GM18870 (cell line): Measurements from ENCODE around the gene BRD1.

Source experiments
- ATAC-seq: cut with Tn5 transposase; IDR thresholded peaks from one replicate; pipeline ENCODE4 v1.9.1; 2021; ENCODE audit warnings: moderate library complexity; ENCODE audit not compliant: unreplicated experiment

BRD1 gene

DNA sequence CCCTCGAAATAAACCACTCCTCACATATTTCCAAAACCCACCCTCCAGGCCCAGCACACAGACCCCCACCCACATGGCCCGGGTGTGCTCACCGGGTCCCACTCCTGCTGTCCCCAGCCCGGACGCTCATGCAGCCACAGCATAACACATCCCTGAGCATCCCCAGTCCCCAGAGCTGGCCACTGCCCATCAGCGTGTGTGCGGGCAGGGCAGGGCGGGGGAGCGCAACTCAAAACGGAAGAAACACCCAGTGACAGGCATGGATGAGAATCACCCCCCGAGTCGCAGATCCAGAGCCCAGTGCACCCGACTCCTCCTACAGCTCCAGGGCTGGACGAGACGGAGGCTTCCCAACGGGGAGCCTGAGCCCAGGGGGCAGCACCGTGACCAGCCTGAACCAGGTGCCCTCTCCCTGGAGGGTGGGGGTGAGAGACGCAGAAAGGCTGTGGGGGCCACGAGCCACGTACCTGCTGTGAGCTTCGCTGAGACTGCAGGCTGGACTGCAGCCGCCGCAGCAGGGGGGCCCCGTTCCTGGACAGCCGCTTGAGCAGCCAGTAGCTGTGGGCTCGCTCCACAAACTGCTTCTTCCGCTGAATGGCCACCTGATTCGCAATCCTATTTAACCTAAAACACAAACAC lies 23.8 kb downstream of the BRD1 start:
- ATAC-seq = no peak

DNA sequence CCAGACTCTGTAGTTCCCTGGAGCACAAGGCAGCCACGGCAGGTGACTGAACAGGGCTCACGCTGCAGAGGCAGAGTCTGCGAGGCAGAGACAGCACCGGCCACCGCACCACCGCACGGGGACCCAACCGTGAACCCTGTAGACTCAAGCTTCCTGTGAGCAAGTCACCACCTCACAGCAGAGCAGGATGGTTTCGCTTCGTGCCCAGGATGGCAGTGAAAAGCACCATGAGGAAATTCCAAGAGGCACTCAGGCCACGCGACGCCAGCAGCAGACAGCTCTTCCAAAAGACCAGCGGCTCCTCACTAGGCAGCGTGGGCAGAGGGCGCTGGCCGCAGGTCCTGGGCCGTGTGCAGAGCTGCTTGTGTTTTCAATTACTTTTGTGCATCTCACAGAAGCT lies 24.5 kb downstream of the BRD1 start:
- no peak for ATAC-seq

DNA sequence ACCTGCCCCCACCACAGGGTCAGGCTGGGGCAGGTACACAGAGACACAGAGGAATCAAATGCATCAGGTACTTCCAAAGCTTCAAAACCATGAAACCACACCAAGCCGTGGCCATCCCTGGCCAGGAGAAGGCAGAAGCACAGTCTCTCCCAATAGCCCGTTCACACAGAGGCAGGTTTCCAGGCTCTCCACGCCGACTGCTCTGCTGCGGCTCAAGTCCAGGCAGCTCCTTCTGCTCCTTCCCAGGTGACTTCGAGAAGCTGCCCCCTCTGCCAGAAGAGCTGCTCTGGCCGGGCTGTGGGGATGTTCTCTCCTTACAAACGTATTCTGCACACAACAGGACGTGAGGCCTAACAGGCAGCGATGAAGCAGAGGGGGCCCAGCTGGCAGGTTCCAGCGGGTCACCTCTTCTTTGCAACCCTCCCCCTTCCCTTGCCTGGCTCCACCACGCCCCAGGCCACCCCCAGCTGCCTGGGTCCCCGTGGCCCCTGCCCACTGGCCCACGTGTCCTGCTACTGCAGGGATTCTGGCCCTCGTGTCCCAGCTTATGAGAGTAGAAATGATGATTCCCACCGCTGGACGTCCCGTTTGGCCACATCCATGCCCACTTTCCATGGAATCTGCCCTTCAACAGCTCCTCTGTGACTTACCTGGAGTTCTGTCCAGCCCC lies 26.1 kb downstream of the BRD1 start:
- ATAC-seq = no peak

DNA sequence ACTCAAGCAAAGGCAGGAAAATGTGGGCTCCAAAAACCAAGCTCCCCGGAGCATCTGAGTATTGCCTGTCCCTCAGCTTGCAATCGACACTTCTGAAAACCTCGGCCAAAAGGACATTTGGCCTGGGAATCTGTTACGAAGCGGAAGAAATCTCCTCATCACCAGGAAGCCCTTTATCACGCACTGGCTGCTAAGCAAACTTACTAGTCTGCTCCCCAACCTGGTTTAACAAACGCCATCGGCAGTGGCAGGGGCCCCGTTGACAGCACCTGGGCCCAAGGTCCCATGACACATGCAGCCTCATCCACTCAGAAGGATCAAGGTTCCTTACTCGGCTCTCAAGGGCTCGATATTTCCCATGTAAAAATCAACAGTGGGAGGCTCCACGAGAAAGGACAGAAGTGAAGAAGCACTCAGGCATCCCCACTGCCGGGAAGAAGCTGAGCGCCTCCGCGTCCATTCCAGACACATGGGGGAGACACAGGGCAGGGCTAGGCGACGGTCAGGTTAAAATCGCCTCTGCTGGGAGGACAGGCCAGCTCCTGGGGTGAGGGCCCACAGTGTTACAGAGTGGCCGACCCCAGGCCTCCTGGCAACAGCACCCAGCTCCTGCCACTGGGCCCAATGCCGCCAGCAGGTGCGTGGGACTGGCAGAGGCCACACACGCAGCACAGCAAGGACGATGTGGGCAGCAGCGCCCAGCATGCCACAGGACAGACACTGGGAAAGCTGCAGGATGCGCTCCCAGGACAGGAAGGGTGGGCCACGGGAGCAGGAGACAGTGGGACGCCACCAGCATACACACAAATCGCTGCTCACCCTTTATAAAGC lies 27.1 kb downstream of the BRD1 start:
- ATAC-seq = no peak

DNA sequence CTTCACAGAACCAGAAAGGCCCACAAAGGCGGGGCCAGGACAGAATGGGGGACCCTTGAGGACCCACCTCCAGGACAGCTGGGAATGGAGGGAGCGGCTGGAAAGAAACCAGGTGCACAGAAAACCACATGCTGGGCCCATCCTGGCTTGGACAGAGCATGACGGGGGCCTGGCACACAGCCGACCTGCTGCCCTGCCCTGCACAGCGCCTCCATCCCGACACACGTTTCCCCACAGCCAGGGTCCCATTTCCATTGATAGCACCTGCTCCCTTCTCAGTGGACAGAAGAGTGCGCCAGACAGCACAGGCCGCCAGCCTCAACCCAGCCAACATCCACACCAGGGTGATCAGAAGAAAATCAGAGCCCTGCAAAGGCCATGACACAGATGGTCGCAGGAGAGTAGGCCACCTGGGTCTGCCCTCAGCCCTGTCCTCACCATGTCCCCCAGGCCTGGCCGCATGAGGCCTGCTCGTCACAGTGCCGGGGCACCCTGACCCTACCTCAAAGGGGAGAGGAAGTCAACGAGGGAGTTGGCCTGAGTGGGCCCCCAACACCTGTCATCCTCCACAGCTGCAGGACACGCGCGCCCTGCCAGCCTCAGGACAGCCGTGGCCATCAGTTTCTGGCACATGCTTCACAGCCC lies 28.1 kb downstream of the BRD1 start:
- ATAC-seq = no peak

DNA sequence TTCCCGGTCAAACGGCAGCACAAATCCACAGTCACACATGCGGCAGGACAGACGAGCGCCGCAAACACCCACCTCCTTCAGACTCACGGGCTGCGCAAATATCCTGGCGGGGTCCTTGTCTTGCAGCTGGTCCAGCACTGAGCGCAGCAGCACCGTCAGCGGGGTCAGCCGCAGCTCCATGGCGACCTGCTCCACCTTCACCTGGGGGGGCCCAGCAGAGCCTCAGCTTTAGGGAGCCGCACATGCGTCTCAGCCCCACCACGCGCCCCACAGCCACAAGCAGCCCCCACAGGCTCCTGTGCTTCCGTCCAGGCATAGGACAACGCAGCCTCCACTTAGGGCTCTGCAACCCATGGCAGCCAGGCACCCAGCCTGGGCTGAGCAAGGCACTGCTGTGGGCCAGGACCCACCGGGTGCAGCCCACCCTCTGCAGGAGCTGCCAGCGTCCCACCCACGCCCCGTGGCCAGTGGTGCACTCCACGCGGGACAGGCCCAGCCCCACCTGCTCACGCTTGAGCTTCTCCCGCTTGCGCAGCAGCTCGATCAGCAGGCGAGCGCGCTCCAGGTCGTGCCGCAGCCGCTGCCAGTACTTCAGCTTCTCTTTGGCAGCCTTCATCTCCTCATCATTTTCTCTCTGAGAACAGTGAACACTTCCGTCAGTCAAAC lies 29.1 kb downstream of the BRD1 start:
- ATAC-seq = no peak

DNA sequence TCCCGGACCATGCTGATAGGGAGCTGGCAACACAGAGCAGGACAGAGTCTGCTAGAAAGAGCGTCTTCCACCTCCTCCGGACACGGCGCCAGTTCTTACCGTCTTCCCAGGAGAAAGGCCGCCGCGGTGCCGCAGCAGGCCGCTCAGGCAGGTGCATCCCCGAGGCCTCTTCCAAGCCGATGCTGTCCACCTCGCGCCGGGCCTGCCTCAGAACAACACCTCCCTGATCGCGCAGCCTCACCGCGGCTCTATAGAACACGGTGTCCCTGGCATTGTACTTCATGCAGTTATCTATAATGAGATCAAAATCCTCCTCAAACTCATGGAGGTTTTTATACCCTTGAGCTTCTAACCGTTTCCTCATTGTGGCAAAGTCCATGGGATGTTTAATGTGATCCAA lies 30.0 kb downstream of the BRD1 start:
- no peak for ATAC-seq

DNA sequence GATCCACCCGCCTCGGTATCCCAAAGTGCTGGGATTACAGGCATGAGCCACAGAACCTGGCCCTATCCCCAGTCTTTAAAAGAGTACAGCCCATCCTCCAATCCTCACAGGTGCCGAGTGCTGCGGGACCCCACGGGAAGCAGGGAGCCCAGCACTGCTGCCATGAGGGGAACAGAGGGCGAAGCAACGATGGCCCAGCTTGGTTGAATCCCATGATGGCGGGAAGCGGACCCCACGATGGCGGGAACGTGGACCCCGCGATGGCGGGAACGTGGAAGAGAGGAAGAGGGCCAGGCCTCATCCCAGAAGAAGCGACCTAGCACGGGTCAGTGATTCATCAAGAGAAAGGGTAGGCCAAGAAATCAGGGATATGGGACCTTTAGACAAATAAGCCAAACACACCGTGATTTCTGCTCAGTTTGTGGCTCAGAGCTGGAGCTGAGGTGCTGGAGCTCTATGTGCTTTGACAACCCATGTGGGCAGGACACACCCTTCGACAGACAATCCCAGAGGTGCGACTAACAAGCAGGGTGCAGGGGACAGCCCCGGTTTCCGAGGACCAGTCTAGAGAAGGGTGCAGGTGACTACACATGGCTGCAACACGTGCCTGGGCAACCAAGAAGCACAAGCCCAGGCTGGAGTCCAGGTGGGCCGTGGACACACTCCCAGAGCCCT lies 30.9 kb downstream of the BRD1 start:
- ATAC-seq = no peak

DNA sequence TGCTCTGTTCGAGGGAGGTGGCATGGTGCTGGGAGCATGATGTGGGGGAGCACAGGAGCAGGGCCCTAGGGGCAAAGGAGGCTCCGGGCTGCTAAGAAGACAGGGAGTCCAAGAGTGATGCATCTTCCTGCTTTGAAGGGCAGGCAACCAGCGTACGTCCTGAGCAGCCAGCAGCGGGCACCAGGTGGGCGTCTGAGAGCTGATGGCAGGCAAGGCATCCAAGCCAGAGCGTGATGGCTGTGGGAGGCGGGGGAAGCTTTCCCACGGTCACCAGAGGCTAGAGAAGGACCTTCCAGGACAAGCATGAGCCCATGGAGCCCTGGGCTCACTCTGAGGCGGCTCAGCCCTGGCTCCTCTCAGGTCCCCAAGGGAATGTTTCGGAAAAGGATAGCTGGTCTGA lies 32.2 kb downstream of the BRD1 start:
- ATAC-seq = no peak

DNA sequence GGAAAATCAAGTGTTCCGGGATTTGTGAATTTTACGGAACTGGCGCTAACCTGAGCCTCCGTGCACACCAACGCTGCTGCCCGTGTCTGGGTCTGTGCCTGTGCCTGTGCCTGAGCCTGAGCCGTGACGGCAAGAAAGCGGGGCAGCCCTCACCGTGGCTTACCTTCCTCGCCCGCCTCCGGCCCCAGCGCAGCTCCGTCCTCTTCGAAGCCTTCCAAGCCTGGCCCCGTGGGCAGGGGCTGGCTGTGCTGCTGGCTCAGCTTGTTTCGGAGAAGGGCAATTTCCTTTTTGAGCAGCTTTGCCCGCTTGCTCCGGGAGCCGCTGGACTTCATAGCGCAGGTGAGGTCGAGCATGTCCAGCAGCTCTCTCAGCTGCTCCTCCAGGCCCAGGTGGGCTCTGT lies 33.8 kb downstream of the BRD1 start:
- no peak for ATAC-seq

DNA sequence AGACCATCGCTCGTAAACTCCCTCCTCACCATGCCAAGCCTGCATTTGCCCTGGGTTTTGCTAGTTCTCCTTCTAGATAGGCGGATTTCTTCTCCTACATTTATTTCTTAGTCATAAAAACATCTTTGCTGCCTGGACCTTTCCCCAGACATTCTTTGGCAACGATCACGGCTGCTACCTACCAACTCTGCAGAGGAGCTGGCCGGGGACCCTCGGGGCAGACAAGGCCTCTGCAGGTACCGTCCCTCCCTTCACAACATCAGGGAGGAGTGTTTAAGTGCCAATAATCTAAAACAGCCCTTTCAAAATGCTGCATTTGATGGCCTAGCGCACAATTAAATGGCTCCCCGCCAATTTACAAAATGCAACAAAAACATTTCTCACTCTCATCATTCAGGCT lies 34.4 kb downstream of the BRD1 start:
- no peak for ATAC-seq

DNA sequence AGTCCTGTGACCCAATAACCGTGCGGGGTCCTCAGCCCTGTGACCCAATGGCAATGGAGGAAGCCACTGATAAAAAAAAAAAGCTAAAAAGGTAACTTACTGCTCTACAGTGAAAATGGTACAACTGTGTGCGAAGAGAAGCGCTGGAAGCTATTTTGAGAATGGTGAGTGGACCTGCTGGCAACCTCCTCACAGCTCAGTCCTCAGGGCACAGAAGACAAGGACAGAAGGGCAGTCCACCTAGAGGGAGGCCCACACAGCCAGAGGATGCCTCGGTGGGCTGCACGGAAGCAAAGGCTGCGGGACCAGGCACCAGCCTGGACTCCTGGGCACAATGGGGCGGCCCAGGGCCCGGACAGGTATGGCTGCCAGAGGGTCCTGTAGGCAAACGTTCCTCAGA lies 35.6 kb downstream of the BRD1 start:
- no peak for ATAC-seq

DNA sequence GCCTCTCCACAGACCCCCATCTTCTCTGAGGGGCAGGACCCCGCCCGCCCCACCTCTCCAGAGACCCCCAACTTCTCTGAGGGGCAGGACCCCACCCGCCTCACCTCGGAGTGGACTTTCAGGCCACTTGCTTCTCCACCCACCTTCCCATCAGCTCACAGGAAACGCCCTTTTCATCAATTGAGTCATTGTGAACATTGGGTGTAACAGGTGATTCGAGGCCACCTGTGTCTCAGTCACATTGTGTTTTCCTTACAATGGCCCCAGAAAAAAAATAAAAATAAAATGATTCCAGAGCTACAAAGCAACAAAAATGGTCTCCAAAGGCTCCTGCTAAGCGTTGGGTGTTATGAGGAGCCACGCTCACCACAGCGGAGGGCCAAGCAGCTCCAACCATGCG lies 36.0 kb downstream of the BRD1 start:
- ATAC-seq = no peak

DNA sequence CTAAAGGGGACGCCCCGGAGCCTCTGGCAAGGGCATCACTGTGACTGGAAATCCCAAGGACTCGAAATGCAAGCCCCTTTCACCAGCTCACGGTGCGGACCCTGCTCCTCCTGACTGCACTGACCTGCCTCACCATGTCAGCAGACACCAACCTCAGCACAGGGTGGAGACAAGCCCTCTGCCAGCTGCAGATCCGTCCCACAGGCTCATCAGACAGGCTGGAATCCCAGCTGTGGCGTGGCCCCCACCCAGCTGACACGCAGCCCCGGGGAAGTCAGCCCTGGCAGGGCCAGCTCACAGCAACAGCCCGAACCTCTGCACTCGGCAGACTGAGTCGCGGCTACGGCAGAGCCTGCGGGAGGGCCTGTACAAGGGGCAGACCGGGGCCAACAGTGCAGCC lies 36.8 kb downstream of the BRD1 start:
- ATAC-seq = no peak

DNA sequence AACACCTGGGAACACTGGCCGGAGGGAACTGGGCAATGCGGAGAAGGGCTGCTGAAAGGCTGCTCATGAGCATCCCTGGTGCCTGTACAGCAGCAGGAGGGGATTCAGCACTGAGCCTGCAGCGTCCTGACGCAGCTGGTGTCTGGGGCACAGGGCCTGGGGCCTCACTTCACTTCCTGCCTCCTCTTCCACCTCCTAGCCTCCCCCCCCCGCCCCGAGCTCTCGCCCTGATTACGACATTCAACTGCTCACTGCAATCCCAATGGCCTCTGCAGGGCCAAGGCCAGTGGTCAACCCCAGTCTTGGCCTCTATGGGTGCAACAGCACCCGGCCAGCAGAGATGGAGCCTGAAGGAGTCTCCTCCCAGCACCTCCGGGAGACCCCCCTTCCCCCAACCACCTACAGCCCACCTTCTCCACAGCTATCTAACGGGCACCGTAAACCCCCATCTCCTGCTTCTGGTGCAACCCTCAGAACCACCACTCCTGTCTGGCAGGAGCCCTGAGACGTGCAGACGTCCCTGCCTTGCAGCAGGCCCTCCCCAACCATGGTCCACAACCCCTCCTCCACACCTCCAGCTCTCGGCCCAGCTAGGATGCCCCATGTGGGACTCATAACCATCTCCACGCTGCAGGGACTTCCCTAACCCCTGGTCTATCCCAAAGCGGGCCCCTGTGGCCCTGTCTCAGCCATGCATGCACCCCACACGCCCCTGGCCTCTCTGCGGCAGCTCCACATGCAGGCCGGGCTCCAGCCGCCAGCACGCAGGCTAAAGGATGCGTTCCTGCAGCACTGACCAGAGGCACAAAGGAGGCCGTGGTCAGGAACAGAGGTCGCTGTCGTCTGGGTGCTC lies 38.2 kb downstream of the BRD1 start:
- no peak for ATAC-seq

DNA sequence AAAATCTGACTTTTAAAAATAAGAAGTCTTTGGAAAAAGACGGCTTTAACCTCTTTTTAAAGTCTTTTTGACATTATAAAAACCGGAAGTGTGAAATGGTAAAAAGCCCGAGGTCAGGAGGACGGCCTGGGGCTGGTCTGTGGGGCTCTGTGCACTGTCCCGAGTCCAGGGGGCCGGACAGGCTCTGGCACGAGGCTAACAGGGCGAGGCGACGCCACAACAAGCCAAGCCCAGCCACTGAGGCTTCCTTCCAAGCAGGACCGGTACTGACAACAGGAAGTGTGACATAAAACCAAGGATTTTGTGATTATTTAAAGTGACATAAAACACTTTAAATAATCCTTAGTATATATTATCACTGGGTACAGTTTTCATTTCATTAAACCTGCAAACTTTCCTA lies 39.2 kb downstream of the BRD1 start:
- no peak for ATAC-seq

DNA sequence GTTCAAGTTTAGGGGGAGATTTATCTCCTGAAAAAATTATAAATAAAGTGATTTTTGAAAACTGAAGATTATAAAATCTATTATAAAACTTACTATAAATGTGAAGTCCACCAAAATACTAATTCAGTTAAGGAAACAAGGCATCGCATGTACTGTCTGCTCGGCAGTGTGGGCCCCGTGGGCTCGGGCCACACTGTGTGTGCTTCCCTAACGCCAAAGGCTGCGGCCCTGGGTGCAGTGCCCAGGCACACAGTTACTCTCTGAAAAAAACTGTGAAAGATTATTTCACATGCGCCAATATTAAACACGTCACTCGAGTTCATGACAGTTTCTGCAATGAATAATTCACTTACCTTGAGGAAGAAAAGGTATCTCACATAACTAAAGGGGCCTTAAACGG lies 39.8 kb downstream of the BRD1 start:
- ATAC-seq = no peak

DNA sequence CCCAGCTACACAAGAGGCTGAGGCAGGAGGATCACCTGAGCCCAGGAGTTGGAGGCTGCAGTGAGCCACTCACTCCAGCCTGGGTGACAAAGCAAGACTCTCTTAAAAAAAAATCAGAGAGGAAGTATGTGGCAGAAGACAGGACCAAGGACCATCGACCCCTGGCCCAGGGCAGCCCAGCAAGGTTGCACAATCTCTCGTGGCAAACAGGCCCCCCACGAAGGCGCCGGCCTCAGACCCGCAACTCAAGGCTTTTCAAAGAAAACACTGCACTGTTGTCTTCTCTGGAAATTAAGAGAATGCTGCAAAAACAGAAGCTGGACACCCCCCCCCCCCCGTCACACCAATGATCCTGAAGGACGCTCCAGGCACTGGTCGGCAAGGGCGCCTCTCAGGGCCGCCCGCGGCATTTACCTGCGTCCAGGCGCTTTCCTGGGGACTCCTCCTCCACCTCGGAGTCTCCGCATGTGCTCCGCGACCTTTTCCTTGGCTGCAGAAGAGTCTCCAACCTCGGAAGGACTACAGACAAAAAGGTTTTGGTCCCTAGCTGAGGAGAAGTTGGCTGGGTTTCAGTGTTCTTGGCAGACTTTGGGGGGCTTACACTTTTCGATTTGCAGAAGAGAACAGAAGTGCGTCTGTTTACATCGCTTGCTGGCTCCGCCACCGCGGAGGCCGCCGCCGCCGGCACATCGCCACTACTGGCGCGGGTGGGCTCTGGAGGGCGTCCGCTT lies 40.5 kb downstream of the BRD1 start:
- no peak for ATAC-seq

DNA sequence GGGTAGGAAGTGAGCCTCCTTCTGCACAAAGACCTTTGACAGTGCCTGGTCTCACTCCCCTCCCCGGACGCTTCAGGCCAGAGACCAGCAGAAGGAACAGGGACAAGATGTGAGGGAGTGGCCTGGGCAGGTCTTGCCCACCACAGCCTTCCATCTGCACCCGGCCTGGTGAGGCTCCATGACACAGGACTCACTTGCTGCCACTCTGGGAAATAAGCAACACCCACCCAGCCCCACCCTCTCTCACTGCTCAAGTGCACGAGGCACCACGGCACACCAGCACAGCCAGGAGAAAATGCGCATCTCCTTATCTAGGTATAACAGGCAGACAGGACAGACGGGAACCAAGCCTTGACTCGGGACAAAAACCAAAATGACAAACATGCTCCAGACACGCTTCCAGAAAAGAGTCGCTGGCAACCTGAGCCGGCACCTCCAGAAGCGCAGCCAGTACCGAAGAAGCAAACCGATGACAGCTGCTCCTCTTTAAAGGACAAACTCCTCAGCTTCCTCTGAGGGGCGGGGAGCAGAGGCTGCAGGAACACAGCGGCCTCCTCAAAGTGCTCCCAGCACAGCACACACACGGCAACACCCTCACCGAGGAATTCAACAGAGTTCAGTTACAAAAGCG lies 41.7 kb downstream of the BRD1 start:
- ATAC-seq = no peak
